Measurements from ENCODE around the gene LUZP4.
"Not testable (repeated sequence)": the region's sequence is repeated elsewhere in the genome, so short reads cannot be mapped to it uniquely, and the experiment has no call there.

LUZP4 gene

DNA sequence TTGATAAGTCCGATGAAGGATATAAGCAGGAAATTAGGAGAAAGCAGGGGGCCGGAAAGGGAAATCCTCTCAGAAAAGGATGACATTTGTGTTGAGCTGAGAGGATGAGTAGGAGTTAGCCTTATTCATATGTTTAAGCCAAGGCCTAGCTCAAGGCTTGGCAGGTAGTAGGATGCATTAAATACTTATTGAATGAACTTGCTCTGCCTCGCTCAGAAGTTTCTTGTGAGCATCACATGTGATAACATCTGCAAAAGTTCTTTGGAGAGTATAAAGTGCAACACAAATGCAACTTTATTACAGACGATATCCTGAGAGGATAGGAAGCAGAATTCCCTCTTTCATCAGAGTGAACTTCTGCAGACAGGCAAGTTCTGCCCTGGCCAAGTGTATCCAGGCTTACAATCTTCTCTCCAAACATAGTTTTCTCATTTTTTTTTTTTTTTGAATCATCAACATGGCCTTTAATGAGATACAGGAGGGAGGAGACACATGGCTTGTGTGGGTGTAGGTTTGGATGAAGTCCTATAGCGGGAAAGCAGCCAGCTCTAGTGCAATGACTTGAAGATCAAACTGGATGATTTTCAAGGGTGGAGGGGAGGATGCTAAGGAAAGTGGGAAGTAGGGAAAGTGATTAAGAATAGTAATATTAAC, 48.1 kb downstream of the LUZP4 start:
- peak; percentile 74 for DNase-seq

DNA sequence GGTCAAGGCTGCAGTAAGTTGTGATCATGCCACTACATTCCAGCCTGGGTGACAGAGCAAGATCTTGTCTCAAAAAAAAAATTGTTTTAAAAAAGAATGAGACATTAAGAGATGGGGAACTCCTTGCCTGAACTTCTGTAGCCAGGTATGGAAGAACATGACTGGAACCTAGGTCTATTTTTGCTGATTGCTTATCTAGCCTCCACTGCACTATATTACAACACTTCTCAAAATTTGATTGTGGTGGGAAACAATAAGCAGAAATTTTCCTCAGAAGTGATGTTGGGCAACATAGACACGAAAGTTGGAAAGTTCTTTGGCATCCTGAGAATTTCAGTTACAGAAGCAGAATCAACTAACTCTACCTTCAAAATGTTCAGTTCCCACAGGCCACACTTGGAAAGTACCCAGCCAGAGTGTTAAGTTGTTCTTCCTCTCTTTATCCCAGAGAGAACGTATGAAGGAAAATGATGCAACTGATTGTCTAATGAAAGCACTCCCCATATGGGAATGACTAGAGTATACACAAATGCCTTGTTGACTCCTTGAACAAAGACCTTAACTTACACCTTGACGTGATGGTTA, 50.0 kb downstream of the LUZP4 start:
- DNase-seq, result peak; percentile 44

DNA sequence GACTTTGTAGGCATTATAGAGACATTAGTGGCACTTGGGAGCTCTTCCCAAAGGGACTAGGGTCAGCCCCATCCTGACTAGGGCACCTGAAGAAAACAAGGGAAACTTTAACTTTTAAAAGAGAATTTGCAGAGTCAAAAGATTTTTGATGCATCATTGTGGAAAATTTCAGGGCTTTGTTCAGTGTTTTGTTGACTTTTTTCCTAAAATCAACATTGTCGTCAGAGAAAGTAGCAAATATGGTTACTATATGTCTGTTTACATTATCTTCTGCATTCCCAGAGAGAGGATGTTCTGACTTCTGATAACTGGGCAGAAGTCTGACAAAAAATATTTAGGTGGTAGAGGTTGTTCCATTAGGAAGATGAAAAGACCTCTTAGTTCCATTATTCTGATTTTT, 51.9 kb downstream of the LUZP4 start:
- no peak for DNase-seq

DNA sequence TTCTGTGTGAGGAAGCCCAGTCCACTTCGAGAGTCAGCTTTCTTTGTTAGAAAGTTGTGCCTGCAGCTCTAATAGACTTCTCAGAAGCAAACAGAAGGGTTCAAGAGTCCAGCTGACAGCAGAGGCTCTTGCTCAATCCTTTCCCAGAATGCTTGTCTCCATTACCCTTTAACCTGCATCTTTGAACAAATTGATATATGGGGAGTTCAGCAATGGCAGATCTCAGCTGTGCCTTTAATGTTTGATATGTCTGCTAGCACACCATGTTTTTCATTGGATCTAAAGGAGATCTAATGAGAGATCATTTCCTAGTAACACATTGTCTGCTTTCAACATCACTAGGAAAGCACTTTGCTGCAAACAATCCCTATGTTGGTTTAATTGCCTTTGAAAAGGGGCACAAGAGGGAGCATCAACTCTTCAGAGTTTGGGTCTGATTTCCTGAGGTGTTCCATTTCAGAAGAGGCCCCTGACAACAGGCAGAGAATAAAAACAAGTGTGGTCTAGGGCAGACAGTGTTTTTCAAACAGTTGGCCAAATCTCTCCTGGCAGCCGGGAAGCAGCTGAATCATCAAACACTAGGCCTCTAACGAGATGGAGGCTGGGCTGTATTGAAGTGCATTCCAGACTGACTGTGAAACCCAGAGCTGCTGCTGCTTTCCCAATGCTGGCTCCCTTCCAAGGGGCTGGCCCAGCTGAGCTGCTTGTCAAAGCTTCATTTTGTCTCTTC, 55.5 kb downstream of the LUZP4 start:
- DNase-seq, result peak; percentile 97

DNA sequence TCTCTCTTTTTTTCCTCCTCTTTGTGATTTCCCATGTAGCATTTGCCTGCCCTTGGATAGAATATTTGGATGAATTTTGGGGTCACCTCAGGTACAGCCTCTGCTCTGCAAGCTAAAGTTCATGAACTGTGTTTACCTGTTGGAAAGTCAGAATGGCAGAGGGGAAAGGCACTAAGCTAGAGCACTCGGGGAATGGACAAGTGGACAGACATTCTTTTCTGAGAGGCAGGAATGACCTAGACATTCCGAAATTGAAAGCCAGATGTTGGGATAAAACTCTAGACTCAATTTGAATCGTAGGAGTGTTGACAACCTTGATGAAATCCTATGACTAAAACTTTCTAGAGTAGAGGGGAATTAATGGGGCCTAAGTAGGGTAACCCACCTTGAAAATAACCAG, 56.1 kb downstream of the LUZP4 start:
- no peak for DNase-seq

DNA sequence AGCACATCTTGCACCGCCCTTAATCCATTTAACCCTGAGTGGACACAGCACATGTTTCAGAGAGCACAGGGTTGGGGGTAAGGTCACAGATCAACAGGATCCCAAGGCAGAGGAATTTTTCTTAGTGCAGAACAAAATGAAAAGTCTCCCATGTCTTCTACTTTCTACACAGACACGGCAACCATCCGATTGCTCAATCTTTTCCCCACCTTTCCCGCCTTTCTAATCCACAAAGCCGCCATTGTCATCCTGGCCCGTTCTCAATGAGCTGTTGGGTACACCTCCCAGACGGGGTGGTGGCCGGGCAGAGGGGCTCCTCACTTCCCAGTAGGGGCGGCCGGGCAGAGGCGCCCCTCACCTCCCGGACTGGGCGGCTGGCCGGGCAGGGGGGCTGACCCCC, 57.2 kb downstream of the LUZP4 start:
- DNase-seq, result not testable (repeated sequence)

DNA sequence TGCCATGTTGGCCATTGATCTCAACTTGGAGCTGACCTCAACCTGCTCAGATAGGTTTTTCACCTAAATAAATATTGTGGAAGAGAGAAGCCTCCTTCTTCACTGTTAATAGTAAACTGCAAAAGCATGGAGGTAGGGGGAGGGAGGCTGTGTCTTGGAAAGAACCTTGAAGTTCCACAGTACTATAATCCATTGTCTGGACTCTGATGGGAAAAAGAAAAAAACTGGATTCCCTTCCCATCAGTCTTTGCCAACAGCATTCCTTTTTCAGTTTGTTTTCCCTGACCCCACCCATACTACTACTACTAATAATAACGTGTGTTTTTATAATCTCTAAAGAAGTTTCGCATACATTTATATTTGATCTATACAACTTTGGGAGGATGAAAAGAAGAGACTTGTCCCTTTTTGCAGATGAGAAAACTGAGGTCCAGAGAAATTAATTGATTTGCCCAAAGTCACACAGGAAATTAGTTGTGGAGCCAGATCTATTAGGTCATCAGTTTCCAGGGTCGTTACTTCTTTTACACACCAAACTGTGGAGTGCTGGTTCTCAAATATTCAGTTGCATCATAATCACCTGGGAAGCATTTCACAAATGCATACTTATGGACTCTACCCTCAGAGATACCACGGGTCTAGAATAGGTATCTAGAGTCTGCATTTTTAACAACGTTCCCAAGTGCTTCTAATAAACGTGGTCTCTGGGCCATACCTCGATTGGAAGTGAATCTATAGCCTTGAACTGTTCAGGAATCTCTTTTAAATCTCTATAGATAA, 59.1 kb downstream of the LUZP4 start:
- DNase-seq, result no peak

DNA sequence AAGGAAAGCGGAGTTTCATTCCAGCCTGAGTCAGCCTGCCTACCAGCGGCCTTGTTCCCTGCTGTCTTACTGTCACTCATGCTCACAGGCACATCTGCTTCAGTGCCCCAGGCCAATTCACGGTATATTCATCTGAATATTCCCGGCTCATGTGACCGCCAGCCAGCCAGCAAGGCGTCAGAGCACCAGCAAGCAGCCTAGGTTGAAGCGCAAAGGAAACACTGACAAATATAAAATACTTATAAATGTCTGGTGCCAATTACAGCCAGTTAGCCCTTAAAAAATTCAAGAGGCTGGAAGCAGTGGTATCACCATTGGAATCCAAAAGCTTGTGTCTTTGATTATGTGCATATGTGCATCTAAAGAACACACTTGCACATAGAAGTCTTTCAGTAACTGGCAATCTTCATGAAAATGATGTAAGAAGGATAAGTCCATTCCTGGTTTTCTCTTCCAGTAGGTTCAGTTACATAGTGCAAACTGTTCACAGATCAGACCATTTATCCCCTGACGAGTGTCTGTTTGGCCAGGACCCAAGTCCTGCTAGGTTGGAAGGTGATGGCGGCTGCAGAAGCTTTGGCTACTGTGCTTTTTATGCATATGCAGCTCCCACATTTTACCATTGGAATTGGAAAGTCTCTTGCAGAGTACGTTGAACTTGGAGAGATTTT, 61.3 kb downstream of the LUZP4 start:
- DNase-seq, result peak; percentile 86

DNA sequence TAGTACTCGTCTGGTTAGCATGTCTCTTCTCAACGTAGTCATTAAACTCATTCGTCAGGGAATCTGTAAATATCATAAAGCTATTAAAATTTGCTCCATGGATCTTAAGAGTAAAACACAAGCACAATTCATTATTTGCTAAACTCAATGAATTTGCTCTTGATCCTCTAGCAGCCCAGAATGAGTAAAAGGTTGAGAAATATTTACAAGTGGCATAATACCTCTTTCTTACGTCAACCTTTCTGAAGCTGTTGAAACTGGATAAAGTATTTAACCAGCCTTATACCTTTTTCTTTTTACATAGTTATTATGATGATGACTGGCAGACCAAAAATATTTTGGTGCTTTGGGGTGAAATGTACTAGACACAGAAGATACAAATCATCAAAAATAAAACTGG, 66.9 kb downstream of the LUZP4 start:
- no peak for DNase-seq

Measured in fibroblast of skin of scalp (primary cell).